GM19238 (cell line): ENCODE measurements around the gene YY1AP1.
"Not testable (repeated sequence)": the region's sequence is repeated elsewhere in the genome, so short reads cannot be mapped to it uniquely, and the experiment has no call there.

Experiments
- DNase-seq: peaks from one replicate; pipeline ENCODE4 v3.0.0; 2011; ENCODE audit warnings: low spot score; ENCODE audit not compliant: insufficient read length

YY1AP1 gene, protein sequence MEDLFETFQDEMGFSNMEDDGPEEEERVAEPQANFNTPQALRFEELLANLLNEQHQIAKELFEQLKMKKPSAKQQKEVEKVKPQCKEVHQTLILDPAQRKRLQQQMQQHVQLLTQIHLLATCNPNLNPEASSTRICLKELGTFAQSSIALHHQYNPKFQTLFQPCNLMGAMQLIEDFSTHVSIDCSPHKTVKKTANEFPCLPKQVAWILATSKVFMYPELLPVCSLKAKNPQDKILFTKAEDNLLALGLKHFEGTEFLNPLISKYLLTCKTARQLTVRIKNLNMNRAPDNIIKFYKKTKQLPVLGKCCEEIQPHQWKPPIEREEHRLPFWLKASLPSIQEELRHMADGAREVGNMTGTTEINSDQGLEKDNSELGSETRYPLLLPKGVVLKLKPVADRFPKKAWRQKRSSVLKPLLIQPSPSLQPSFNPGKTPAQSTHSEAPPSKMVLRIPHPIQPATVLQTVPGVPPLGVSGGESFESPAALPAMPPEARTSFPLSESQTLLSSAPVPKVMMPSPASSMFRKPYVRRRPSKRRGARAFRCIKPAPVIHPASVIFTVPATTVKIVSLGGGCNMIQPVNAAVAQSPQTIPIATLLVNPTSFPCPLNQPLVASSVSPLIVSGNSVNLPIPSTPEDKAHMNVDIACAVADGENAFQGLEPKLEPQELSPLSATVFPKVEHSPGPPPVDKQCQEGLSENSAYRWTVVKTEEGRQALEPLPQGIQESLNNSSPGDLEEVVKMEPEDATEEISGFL

DNA sequence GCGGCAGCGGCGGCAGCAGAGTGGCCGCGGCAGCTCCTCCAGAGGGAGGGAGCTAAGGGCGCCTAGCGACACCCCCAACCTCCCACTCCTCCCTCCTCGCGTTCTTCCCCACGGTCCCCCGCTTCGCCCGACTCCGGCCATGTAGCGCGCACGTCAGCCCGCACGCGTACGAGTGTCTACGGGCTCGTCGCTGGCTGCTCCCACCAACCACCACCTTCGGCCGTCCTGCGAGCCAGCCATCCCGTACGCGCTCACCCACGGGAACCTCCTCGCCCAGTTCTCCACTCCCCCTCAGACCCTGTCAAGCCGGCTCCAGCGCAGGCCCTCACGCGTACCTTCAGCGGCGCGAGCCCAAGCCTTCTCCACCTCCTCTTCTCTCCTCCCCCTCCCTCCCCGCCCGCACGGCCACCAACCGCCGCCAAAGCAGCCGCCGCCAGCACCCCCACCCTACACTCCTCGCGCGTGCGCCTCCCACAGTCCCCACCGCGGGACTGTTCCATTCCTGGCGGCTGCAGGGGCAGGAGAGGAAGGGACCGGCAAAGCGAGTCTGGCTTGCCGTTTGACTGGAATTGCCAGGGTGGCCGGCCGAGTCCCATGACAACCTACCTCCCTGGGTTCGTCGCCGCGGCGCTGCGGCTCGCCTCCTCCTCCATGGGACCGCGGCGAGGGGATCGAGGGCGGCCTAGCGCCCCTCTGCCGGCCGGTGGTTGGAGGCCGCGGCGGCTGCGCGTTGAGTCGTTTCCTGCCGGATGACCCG lies at the start of gene YY1AP1:
YY1AP1 (minus strand) TSS at position 451 of the 757 bp plus-strand sequence. CDS start 8,338 bp downstream, outside the sequence.
- DNase-seq, result peak; percentile 89

DNA sequence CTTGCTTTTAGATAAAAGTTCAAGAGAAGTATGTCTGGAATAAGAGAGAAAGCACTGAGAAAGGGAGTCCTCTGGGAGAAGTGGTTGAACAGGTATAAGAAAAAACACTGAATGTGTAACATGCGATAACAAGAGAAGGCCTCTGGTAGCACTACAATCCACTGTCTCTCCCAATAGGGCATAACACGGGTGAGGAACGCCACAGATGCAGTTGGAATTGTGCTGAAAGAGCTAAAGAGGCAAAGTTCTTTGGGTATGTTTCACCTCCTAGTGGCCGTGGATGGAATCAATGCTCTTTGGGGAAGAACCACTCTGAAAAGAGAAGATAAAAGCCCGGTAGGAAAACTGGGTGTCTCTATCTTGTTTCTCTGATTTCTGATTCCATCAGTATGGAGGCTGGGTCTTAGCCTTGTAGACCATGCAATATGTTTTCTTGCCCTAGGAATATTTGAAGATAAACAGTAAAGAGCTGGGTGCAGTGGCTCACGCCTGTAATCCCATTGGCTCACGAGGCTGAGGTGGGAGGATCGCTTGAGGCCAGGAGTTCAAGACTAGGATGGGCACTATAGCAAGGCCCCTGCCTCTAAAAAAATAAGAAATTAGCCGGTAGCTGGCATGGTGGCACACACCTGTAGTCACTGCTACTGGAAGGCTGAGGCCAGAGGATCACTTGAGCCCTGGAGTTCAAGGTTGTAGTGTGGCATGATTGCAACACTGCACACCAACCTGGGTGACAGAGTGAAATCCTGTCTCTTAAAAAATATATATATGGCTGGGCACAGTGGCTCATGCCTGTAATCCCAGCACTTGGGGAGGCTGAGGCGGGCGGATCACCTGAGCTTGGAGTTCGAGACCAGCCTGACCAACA lies 40.7 kb upstream of the YY1AP1 start:
- peak; percentile 13 for DNase-seq

DNA sequence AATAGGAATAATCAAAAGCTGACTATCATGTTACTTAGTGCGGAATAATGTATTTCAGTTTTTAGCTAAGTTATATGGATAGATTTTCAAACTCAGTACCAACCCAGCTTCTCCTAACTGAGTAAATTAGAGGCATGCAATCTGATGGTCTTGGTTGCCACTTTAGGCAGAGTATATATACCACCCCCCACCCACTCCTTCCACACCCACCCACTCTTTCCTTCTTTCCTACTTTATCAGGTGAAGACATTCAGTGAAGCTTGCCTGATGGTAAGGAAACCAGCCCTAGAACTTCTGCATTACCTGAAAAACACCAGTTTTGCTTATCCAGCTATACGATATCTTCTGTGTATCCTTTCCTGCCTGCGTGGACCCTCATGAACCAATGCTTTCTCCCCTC lies 36.6 kb upstream of the YY1AP1 start:
- no peak for DNase-seq

DNA sequence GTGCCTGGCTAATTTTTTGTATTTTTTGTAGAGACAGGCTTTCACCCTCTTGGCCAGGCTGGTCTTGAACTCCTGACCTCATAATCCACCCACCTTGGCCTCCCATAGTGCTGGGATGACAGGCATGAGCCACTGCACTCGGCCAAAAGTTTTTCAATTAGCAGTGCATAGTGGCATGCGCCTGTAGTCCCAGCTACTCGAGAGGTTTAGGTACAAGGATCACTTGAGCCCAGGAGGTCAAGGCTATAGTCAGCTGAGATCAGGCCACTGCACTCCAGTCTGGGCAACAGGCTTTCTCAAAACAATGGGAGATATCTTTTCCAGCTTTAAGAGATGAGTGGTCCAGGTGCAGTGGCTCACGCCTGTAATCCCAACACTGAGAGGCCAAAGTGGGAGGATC lies 31.1 kb upstream of the YY1AP1 start:
- no peak for DNase-seq

DNA sequence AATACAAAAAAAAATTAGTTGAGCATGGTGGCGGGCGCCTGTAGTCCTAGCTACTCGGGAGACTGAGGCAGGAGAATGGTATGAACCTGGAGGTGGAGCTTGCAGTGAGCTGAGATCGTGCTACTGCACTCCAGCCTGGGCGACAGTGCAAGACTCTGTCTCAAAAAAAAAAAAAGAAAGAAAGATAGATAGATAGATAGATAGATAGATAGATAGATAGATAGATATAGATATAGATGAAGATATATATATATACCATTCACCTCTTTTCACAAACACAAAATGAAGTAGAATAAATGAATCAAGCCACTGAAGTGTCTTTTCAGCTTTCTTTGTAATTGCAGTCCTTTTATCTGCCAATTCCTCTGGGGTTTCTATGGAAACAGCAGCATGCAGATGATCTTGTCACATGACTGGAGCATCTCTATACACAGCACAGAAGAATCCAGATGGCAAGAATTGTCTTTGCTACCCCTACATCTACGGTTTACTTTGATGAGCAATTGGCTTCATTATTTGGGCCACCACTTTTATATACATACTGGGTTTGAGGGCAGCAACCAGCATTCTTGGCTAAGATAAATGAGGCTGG lies 30.0 kb upstream of the YY1AP1 start:
- not testable (repeated sequence) for DNase-seq

DNA sequence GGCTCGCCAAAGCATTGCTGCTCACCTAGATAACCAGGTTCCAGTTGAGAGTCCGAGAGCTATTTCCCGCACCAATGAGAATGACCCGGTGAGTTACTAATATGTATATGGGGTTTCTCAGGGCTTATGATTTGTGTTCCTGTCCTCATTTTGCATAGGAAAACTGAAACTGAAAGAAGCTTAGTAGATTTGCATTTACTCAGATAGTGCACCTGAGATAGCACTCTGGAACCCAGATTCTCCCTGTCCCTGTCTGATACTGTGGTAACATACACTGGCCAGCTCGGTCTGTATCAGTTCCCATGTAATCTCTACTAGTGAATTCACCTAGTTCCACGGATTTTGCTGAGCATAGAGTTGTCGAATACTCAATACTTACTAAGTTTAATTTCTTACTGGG lies 28.5 kb upstream of the YY1AP1 start:
- peak; percentile 35 for DNase-seq

DNA sequence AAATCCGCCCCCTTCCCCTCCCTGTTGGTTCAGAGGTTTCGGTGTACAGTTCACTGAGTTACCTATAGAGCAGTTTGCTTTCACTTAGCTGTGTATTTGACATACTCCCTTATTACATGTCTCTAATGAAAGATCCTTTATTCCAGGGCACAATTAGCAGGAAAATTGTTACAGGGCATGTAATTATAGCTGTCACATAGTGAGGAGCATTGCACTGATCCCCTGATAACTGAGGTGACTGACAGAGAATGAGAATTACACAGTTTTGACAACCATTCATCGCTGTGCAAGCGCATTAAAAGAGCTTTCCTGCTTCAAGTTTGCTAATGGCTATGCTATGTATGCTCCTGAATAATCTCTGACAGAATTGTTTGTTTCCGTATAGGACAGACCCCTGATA lies 27.2 kb upstream of the YY1AP1 start:
- DNase-seq, result no peak

DNA sequence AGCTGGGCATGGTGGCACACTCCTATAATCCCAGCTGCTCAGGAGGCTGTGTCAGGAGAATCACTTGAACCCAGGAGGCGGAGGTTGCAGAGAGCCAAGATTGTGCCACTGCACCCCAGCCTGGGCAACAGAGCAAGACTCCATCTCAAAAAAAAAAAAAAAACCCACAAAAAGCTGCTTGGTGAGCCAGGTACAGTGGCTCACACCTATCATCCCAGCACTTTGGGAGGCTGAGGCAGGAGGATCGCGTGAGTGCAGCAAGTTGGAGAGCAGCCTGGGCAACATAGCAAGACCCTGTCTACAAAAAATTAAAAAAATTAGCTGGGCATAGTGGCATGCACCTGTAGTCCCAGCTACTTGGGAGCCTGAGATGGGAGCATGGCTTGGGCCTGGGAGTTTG lies 26.5 kb upstream of the YY1AP1 start:
- DNase-seq, result not testable (repeated sequence)

DNA sequence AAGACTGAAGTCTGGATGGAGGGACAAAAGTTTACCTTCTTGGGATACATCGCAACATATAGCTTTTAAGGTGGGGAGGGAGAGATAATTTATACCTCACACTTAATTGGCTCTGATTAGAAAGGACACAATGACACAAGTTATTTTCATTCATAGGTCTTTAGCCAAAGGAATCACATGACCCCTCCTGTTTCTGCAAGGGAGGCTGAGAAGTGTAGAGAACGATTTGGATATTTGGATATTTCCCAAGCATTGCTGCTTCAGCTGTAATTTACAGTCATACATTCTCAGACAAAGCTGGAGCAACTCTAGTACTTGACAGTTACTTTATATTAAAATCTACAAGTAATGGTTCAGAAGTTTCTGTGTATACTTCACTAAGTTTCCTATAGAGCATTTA lies 24.5 kb upstream of the YY1AP1 start:
- DNase-seq, result no peak

DNA sequence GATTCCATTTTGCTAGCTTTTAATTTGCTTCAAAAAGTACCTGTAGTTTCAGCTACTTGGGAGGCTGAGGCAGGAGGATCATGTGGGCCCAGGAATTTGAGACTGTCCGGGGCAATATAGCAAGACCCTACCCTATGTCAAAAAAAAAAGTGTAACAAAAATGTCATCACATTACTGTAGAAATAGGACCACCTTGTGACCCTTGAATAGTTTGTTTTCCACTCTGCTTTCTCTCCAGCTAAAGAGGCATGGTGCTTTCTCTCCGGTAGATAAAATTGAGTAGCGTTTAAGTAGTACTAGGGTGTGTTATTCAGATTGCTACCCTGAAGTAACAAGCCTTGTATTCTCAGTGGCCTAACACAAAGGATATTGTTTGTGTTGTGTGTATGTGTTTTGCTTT lies 24.1 kb upstream of the YY1AP1 start:
- not testable (repeated sequence) for DNase-seq

DNA sequence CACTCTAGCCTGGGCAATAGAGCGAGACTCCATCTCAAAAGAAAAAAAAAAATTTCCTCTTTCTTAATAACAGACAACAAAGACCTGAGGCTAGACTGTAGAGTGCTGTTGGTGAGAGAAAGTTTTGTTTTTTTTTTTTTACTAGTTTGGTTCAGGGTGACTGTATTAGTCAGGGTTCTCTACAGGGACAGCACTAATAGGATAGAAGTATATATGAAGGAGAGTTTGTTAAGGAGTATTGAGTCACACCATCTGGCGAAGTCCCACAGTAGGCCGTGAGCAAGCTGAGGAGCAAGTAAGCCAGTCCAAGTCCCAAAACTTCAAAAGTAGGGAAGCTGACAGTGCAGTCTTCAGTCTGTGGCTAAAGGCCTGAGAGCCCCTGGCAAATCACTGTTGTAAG lies 22.9 kb upstream of the YY1AP1 start:
- not testable (repeated sequence) for DNase-seq

DNA sequence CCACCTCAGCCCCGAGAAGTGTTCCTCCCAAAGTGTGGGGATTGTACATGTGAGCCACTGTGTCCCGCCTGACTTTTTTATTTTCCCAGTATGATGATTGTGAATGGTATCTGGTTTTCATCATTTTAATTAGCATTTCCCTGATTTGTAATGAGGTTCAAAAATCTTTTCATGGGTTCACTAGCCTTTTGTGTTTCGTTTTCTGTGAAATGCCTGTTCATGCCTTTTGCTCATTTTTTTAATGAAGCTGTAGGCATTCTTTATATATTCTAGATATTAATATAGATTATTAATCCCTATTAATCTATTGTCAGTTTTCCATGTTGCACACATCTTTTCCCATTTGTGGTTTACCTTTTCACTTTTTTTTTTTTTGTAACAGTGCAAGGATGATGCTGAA lies 20.8 kb upstream of the YY1AP1 start:
- DNase-seq, result no peak

DNA sequence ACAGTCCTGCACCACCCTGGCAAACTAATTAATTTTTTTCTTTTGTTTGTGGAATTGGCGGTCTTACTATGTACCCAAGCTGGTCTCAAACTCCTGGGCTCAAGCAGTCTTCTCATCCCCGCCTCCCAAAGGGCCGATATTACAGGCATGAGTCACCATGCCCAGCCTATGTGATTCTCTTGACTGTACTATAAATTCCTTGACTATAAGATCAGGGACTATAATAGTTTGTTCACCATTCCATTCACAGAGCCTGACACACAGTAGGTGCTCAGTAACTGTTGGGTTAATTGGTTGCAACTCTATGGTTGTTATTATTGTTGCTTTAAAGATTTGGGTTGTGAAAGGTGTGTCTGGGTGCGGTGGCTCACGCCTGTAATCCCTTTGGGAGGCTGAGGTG lies 17.6 kb upstream of the YY1AP1 start:
- DNase-seq, result no peak

DNA sequence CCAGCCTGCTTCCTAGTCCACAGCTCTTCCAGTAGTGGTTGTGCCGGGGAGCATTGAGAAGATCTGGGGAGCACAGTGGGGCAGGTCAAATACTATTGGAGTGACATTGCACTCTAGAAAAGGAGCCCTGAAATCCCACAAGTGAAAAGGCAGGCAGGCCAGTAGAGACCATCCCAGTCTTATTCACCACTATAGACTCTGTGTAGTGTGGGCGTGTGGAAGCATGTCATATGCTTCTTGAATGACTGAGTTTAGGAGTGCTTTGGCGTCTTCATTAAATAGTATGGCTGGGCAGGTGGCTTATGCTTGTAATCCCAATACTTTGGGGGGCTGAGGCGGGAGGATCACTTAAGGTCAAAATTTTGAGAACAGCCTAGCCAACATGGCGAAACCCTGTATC lies 15.8 kb upstream of the YY1AP1 start:
- not testable (repeated sequence) for DNase-seq

DNA sequence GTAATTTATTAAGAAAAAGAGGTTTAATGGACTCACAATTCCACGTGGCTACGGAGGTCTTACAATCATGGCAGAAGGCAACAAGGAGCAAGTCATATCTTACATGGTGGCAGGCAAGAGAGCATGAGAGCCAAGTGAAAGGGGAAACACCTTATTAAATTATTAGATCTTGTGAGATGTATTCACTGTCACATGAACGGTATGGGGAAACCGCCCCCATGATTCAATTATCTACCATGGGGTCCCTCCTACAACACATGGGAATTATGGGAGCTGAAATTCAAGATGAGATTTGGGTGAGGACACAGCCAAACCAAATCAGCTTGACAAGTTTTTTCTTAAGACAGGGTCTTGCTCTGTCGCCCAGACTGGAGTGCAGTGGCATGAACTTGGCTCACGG lies 14.6 kb upstream of the YY1AP1 start:
- DNase-seq, result no peak

DNA sequence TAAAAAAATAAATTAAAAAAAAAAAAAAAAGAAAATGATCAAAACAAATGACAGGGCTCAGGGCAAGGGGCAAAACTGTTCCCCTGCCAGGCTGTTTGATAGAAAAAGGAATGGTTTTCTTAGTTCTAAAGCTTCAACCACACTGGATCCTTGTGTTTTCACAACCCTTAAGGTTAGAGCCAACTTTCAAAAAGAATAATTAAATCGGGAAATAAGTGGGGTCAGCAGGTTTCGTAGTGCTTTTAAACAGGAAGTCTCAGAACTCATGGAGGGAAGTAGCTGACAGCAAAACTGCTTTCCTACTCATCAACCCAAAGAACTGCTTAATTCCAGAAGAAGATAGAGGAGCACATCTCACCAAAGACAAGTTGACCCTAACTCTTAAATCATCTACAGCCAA lies 13.1 kb upstream of the YY1AP1 start:
- not testable (repeated sequence) for DNase-seq

DNA sequence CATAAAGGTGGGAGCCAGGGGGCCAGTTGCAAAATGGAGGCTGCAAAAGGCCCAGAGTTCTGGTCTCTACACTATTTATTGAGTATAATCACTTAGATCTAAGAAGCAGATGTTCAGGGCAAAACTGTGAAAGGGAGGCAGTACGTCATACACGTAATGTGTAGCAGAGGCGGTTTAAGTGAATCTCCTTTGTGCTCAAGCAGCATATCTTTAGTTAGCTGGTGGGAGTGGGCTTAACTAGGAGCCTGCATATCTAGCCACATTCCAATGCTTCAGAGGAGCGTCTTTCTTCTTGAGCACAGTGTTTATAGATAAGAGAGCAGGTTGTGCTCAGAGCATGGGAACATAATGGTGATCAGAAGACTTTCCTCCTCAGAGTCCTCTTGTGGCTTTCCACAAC lies 10.5 kb upstream of the YY1AP1 start:
- DNase-seq, result not testable (repeated sequence)

DNA sequence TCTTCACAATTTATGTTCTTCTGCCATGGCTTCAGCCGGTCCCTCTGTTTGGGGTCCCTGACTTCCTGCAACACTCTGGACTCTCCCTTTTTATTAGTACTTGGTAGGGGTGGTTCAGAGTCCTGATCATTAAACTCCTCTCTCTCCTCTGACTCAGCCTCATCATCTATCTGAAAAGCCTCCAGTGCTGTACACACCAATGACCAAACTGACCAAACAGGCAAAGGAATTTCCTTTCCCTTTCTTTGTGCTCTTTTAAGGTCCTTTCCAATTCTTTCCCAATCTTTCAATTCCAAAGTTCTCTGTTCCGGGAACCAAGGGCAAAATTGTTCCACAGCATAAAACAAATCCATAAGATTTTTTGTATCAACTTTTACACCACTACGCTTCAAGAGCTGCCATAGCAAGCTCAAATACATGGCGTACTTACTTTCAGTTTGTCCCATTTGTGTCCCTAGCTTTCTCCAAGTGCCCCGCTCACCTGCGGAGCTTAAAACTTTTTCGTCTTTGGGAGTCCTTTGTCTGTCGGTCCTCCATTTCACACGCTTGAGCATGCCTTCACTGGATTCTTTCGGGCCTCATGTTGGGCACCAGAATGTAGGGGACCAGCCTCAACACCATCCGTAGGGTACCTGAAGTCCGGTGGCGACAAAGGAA lies 9.9 kb upstream of the YY1AP1 start:
- no peak for DNase-seq

DNA sequence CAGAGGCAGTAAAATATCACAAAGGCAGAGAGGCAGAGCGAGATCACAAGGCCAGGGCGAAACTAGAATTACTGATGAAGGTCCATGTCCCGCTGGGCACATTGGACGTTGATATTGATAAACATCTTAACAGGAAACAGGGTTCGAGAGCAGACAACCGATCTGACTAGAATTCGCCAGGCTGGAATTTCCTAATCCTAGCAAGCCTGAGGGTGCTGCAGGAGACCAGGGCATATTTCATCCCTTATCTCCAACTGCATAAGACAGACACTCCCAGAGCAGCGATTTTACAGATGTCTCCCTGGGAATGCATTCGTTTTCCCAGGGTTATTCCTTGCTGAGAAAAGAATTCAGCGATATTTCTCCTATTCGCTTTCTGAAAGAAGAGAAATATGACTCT lies 9.0 kb upstream of the YY1AP1 start:
- DNase-seq, result not testable (repeated sequence)

DNA sequence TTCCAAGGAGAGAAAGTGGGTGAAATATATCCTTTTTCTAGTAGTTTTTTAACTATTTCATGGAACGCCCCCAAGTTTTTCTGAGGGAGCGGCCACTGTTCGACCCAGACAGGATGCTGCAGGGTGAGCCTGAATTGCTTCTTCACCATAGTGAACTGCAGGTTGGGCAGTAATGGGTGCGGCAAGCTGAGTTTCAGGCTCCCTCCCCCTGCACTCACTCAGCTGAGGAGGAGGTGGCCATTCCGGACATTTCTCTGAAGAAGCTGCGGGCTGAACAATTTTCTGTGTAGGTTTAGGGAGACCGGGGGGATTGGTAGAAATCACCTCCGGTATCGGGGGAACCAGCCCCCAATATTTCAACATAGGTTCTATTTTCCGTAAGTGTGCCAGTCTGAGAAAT lies 8.5 kb upstream of the YY1AP1 start:
- no peak for DNase-seq
